ENCODE data around the gene TAF6.
"Not testable (repeated sequence)": the region's sequence is repeated elsewhere in the genome, so short reads cannot be mapped to it uniquely, and the experiment has no call there.

DNA sequence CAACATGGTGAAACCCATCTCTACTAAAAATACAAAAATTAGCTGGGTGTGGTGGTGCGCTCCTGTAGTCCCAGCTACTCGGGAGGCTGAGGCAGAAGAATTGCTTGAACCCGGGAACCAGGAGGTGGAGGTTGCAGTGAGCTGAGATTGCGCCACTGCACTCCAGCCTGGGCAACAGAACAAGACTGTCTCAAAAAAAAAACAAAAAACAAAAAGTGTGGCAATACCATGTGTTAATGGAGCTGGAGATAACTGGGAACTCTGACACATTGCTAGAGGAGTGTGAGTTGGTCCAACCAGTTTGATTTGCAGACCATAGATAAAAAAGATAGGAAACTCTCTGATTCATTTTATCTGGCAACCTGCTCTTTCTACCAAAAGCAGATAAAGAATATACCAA, 27.2 kb upstream of the TAF6 start:
- not testable (repeated sequence) for TF ChIP-seq POLR2A, CTCF (IDR thresholded peaks at IDR 0.05)

All from breast epithelium (tissue), 3 donors.